Suppressor macrophage (primary cell): ENCODE data around the gene TULP1.
"Not testable (repeated sequence)": the region's sequence is repeated elsewhere in the genome, so short reads cannot be mapped to it uniquely, and the experiment has no call there.

Experiments
- DNase-seq, 4 experiments: peaks; one replicate each; pipeline ENCODE4 v3.0.0-alpha.2; 2020 to 2022
- total RNA-seq, 17 experiments: gene quantifications; one replicate each; lab custom pipeline; 2026; ENCODE audit warnings: mixed read lengths in 6 of 17, inconsistent platforms in 3 of 17; lab: John Stamatoyannopoulos, UW

Gene TULP1
- total RNA-seq, result 0 to 1.3 (median 0) reads per million in 17 experiments

GRCh38 chr6:35512740-35513139, at the start of gene TULP1:
Gene TULP1 (minus strand): TSS chr6:35512896. CDS start chr6:35512858, 38 bp downstream.
- DNase-seq, result no peak

- DNase-seq, result no peak
These were observed 49.4 kb upstream of the TULP1 start for GRCh38 chr6:35562060-35562459.

- no peak for DNase-seq
These were observed 48.4 kb upstream of the TULP1 start for GRCh38 chr6:35561113-35561512.

- no peak for DNase-seq
These were observed 45.9 kb upstream of the TULP1 start for GRCh38 chr6:35558571-35558970.

GRCh38 chr6:35557239-35557638, 44.5 kb upstream of the TULP1 start:
- peak; percentile 71 to 87 (median 80) for DNase-seq

GRCh38 chr6:35554811-35555210, 42.1 kb upstream of the TULP1 start:
- DNase-seq, result no peak

GRCh38 chr6:35553315-35553714, 40.6 kb upstream of the TULP1 start:
- no peak for DNase-seq

- DNase-seq, result peak; percentile 67 to 81 (median 75)
These were observed 39.7 kb upstream of the TULP1 start for GRCh38 chr6:35552285-35552917.

- DNase-seq, result no peak
These were observed 37.7 kb upstream of the TULP1 start for GRCh38 chr6:35550437-35550836.

- DNase-seq, result no peak
These were observed 35.0 kb upstream of the TULP1 start for GRCh38 chr6:35547676-35548075.

- DNase-seq, result no peak
These were observed 32.2 kb upstream of the TULP1 start for GRCh38 chr6:35544769-35545361.

GRCh38 chr6:35543459-35544193, 30.9 kb upstream of the TULP1 start:
- DNase-seq, result no peak

GRCh38 chr6:35541836-35542235, 29.1 kb upstream of the TULP1 start:
- no peak for DNase-seq

- DNase-seq, result no peak
These were observed 26.5 kb upstream of the TULP1 start for GRCh38 chr6:35539223-35539622.

- DNase-seq, result not testable (repeated sequence)
These were observed 23.2 kb upstream of the TULP1 start for GRCh38 chr6:35535847-35536246.

- DNase-seq, result no peak
These were observed 21.9 kb upstream of the TULP1 start for GRCh38 chr6:35534407-35535170.

- no peak for DNase-seq
These were observed 21.3 kb upstream of the TULP1 start for GRCh38 chr6:35533981-35534380.

GRCh38 chr6:35532126-35532525, 19.4 kb upstream of the TULP1 start:
- no peak for DNase-seq

- no peak for DNase-seq
These were observed 11.8 kb upstream of the TULP1 start for GRCh38 chr6:35524380-35525020.

- peak; percentile 65 to 83 (median 78) for DNase-seq
These were observed 10.3 kb upstream of the TULP1 start for GRCh38 chr6:35522660-35523658.

- no peak for DNase-seq
These were observed 9.5 kb upstream of the TULP1 start for GRCh38 chr6:35522151-35522550.
